GM18868 (cell line): ENCODE results near the gene FAM174A.

Experiments
- ATAC-seq: cut with Tn5 transposase; IDR thresholded peaks from one replicate; pipeline ENCODE4 v1.9.1; 2021; ENCODE audit warnings: mild to moderate bottlenecking, moderate library complexity; ENCODE audit not compliant: unreplicated experiment

Gene FAM174A

DNA sequence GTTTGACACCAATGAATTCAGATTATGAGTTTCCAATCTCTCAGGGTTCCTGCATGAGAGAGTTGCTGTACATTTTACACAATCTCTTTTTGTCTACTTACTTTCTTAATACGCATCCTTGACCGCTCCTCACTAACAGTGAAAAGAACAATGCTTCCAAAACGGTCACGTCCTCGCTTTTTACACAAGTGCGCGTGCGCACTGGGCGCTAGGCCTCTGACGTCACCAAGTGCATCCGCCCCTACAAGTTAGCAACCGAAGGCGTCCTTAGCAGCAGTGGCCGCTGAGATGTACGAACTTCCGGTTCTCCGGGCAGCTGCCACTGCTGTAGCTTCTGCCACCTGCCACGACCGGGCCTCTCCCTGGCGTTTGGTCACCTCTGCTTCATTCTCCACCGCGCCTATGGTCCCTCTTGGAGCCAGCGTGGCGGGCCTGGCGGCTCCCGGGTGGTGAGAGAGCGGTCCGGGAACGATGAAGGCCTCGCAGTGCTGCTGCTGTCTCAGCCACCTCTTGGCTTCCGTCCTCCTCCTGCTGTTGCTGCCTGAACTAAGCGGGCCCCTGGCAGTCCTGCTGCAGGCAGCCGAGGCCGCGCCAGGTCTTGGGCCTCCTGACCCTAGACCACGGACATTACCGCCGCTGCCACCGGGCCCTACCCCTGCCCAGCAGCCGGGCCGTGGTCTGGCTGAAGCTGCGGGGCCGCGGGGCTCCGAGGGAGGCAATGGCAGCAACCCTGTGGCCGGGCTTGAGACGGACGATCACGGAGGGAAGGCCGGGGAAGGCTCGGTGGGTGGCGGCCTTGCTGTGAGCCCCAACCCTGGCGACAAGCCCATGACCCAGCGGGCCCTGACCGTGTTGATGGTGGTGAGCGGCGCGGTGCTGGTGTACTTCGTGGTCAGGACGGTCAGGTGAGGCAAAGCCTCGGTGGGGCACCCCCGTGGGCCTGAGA lies at the start of gene FAM174A:
TSS of gene FAM174A (plus strand) at position 315 of the 946 bp plus-strand sequence. CDS start at position 472, 157 bp downstream.
- ATAC-seq = peak; percentile 98

DNA sequence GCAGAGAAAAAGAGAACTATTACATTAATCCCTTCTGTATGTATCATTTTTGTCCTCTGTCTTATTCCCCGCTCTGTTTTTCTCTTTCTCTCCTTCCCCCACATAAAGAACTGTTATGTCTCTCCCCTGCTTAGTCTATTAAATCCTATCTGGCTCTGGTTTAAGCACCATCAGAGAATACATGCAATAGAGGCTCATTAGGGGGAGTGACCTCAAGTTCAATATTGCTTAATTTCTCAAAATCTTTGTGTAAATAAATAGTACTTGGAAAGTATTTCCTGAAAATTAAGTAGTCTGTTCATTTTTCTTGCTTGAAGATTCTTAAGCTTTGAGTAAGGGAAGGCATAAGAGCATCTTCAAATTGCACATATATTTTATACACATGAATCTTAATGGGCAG lies 41.2 kb upstream of the FAM174A start:
- no peak for ATAC-seq

DNA sequence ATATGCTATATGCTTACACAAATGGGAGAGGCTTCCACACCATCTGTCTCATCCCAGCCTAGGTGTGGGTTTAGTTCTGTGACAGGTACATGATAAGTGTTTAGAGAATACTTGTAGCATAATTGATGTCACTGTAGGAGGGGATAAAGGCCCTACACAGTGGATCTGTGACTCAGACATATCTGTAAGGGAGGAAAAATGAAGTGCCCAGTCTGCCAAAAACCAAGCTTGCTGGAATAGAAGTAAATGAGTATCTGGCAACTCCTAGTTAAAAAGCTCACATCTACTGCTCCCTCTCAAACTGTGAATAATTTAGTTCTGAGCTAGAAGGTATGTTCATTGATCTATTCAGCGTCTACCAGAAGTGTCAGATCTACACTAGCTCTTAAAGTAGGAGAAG lies 38.9 kb upstream of the FAM174A start:
- ATAC-seq = no peak

DNA sequence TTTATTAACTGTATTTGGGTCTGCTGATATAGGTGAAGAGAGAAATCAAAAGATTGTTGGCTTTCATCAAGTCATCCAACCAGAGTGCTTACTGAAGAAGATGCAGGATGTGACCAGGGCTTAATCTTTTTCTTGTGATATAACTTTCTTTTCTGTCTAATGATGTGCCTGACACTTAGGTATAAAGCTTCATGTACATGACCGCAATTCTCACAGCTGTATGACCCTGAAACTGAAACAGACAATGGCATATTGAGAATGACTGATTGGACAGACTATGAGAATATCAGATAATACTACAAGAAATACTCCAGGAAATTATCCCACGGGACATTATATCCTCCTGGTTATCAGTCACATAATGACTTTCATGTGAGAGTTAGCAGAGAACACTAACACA lies 32.5 kb upstream of the FAM174A start:
- ATAC-seq = no peak

DNA sequence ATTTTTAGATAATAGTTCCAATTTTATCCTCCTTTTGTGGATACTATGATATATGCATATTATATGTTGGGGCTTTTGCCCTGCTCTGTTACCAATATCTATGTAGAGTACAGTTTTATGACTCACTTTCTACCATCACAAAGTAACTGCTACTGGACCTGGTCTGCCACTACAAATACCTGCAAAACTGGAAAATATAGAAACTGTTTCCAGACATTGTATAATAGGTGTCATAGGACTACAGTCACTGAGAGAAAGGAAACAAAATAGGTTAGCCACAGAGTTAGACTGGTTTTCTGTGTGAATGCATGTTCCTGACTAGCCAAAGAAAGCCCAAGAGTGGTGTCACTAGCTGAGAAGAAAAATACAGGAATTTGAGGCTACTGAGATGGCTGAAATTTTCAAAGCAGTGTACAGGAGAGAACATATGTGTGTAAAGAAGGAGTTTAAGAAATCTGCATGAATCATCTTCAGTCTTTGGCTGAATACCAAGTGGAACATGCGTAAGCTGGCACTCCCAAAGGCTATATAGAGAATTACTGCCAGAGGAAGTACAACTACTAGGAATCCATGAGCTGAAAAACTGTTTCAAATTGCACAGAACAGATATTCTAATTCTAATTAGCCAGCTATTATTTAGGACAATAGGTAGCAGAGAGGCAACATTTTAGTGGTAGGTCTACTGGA lies 29.0 kb upstream of the FAM174A start:
- ATAC-seq = no peak

DNA sequence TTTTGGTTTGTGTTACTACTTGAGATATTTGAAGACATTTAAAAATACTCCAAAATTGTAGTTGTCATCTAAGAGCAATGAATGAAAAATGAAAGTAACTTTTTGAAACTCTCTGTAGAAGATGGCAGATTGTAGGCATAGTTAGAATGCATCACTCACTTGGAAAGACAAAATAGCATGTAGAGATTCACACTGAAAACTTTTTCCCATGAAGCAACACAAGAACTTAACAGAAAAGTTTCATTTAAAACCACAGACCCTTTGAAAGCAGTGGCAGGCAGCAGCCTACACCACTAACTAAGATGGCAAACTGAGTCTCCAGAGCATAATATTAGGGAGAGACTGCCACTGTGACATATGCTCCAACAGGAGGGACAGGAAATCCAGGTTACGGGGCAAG lies 18.9 kb upstream of the FAM174A start:
- ATAC-seq = peak; percentile 59

DNA sequence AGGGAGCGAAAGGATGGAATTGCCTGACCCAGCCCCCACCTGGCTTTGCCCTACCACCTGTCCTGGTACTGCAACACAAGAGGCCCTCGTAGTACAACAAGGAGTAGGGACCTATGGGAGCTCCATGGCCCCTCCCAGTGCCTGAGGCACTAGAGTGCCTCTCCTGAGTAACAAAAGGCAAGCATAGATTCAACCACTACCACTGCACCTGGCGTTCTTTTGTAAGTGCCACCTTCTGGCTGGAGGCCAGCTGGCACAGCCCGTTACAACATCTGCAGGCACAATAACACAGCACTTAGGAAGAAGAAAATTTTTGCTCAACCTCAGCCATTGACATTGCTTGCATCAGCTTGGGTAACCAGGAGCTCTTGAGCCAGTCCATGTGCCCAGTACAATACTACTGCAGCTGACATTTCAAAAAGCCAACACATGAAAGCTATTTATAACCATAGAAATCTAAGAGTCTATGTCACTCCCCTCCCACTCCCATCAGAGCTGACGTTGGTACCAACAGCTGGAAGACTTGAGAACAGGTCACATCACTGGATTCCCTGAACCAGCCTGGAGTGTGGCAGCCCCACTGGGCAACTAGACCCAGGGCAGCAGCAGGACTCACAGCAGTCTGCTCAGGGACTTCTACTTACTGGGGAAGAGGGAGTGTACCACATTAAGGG lies 17.7 kb upstream of the FAM174A start:
- ATAC-seq = no peak

DNA sequence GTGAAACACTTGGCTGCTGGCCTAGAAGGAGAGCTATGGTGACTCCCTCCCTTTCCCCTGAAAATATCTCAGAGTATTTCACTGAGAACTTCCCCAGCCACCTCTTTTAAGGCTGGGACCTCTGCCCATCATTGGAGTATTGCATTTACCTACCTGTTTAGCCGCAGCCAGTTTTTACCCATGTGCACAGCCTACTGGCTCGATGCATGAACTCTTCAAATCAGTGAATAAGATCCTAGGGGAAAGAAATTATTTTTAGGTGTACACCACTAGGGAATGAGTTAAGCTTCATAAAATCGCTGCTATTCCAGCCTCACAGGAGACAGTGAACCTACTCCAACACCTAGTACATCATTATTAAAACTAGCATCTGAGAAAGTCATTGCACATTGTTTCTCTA lies 16.8 kb upstream of the FAM174A start:
- no peak for ATAC-seq

DNA sequence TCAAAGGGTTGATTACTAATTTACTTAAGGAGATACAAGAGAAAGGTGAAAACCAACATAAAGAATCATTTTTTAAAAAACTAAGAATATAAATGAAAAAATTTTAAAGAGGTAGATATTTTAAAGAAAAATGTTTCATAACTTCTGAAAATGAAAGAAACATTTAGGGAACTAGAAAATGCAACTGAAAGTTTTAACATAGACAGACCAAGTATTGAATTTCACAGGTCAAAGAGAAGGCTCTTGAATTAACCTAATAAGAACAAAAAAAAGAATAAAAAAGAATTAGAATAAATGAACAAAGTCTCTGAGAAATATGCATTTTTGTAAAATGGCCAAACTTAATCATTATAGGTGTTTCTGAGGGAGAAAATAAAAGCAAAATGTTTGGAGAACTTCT lies 16.1 kb upstream of the FAM174A start:
- ATAC-seq = peak; percentile 49

DNA sequence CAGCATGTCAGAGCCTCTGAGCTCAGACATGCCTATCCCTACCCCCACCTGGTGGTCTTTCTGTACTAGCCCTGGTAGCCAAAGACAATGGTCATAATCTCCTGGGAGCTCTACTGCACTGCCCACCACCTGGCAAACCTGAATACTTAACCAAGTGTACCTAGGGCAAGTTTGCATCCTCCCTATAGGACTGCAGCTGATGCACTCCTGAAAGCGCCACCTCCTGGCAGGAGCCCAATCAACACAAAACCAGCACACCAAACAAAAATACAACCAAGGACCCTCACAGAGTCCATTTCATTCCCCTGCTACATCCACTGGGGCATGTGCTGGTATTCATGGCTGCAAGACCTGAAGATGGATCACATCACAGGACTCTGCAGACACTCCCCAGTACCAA lies 14.8 kb upstream of the FAM174A start:
- no peak for ATAC-seq

DNA sequence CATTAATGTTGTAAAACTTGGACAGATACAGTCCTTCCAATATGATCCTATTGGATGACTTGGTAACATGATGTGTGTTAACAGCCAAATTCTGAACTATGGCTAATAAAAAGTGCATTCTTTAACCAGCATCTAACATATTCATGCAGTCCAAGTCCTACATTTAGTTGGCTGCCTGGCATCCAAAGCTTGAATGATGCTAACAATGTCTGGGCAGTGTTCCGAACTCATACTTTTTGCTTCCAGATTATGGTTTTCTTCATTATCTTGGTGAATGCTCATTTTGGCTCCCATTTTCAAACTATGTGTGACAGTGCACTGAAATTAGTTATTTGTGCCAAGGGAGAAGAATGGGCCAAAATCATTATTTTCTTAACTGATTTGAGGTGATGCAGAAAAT lies 2.8 kb downstream of the FAM174A start:
- no peak for ATAC-seq

DNA sequence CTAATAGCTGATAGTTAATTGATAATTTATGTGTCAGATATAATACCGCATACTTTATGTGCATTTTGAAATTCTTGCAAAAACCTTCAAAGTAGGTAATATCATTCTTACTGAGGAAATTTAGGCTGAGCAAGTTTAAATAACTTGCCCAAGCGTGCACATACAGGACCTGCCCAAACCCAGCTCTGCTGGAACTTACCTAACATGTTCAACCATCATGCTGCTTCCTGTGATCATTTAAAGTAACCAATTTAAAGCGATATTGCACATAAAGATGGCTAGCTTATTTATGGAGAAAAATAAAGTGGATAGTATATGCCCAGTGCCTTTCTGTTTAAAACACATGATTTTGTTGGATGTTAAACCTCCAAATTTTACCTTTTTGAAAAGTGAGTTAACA lies 4.3 kb downstream of the FAM174A start:
- no peak for ATAC-seq

DNA sequence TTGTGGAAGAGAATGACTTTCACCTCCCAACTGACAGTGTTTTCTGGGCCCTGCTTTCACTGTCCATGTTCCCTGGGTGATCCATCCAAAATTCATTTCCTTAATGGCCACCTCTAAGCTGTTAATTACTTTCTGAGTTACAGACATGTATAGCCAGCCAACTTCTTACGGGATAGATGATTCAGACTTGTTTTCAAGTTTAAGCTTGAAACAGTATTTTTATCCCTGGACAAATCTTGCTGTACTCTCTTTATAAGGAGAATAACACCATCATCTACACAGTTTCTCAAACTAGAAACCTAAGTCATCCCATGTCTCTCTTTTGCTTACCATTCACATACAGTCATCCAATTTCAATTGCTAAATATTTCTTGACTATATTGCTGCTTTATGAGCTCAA lies 6.9 kb downstream of the FAM174A start:
- no peak for ATAC-seq

DNA sequence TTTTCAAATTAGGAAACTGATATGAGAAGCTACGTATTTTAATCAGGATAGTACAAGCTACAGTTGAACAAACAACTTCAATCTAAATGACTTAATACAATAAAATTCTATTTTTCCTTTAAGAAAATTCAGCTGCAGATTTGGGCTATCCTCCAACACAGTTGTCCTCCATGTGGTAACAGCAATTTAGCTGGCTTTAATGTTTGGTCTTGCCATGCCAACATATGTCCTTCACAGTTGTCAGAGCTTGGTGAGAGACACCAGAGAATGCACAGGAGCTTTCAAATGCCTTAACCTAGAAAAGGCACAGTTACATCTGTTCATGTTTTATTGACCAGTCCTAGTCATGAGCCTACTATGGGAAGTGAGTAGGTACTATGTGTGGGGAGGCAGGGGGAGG lies 10.8 kb downstream of the FAM174A start:
- ATAC-seq = no peak

DNA sequence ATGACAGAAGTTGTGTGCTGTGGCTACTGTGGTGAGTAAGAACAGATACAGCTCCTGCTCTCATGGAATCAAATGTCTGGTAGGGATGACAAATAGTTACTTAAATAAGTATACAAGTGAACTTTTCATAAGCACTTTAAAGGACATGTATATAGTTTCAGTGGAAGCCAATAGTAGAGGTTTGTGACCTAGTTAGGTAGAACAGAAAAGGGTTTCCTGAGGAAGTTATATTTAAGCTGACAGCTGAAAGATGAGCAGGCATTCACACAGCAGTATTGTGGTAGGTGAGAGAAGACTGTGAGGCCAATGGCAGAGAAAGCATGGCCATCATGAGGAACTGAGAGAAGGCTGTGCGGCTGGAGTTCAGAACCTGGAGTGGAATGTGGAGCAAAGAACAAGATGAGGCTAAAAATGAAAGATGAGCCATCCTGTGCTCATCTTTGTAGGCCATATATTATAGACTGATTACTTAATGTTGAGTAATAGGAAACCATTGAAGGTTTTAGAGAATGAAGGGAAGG lies 15.4 kb downstream of the FAM174A start:
- ATAC-seq = peak; percentile 92

DNA sequence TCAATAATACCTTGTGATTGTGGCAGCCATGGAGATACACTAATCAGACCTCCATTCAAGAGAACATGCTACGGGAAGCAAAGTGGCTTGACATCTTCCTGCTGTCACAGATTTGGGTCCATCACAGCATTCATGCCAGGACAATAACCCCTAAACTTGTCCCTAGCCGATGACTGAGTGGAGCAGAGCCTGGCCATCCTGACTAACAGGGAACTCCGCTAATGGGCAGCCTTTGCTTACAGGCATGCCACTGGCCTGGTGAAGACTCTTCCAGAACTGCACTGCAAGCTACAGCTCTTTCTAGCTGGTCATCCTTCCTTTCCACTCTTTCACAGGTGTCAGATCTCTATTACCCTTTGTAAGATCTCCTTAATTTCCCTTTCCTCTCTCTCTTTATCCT lies 16.0 kb downstream of the FAM174A start:
- ATAC-seq = no peak

DNA sequence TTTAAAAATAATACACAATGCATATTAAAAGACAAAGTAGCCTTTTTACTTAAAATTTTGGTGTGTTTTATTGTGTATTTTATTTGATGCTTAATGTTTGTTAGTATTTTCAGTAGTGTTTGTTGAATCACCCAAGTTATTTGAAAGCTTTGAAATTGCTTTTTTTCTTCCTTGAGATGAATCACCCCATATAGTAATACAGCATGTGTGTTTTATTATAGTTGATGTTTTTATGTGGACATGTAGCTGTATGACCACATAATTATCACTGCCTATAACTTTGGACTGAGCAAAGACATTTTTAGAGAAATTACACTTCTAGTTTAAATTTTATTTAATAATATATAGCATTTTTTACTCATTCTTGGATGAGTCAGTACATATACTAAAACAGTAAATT lies 18.0 kb downstream of the FAM174A start:
- ATAC-seq = no peak

DNA sequence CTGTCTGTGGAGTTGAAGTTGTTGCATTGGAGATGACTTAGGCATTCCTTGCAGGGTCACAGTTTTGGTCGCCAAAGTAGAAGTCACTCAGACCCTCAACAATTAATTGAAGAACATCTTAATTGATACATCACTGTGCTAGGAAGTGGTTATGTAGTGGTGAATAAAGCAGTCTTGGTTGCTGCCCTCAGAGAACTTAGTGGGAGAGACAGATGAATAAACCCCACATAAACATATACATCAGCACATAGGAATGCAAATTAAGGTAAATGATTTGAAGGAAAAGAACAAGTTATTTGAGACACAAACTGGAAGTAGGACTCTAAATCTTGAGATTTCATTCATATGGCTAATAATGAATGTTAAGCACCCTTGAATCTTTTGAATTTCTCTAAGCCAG lies 25.7 kb downstream of the FAM174A start:
- no peak for ATAC-seq

DNA sequence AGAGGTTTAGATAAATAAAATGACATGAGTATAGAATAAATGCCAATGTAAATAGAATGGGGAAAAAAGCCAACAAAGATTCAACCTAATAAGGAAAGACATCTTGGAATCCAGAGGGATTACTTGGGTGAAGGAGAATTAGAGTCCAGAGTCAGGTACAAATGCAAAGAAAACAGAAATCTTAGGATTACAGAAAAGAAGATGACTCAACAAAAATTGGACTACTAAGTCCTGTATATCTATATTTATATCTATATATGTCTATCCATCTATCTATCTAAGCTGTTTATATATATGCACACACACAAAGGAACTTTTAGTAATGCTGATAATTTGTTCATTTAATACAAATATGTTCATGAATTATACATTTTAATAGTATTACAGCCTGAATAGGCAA lies 27.6 kb downstream of the FAM174A start:
- no peak for ATAC-seq

DNA sequence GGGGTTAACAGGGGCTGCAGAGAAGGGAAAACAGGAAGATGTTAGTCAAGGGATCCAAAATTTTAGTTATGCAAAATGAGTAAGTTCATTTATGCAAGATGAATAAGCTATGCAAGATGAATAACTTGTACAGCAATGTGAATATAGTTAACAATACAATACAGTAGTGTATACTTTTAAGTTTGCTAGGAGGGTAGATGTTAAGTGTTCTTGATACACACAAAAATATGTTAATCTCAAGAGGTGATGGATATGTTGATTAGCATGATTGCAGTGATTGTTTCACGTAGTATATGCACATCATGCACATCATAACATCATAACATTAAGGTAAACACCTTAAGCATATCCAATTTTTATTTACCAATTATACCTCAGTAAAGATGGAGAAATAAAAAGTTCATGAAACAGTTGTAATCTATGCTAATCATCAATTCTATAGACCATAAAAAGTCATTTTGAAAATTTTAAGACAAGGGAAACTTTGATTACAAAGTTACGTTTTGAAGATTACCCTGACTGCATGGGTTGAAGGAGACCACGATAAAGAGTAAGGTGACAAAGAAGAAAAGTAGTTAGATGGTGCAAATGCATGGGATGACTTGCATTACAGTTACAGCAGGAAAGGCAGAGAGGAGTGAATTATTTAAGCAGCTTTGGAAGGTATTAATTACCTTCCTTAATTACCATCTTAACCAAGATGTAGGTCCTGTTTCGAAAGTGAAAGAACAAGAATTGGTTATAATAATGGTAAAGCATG lies 31.4 kb downstream of the FAM174A start:
- ATAC-seq = no peak

DNA sequence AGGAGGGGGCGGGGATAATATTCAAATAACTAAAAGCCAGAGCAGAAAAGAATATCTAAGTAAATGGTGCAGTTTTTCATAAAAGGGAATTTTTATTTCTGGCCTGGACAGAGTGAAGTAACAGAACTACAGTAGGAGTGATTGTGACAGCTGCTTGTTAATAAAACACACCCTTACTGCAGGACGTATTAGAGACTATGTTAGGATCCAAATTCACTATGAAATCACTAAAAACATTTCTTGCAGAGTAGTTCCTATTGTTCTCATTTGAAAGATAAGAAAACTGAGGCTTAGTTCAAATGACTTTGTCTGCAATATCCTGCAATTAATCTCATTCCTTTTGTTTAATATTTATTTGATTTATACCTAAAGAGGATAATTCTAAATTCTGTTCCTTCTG lies 39.5 kb downstream of the FAM174A start:
- ATAC-seq = no peak
